DOHH2 (cell line): ENCODE measurements around the gene CCDC88C.

Experiments
- CTCF ChIP-seq: fragments of 200-600 bp; sonication (generic); IDR thresholded peaks from one replicate; pipeline ENCODE4 v1.5.1; 2014; ENCODE audit warnings: antibody characterized with exemption, mild to moderate bottlenecking, low read depth, low read length; ENCODE audit not compliant: poor library complexity, severe bottlenecking
- EZH2phosphoT487 ChIP-seq: fragments of 200-600 bp; sonication (generic); IDR thresholded peaks from 2 replicates; pipeline ENCODE4 v1.6.1; 2017; ENCODE audit warnings: borderline replicate concordance, mild to moderate bottlenecking, antibody characterized with exemption, low read length, moderate library complexity, mixed read lengths

- TF ChIP-seq CTCF: no peak
- no peak for TF ChIP-seq EZH2phosphoT487
Observed at GRCh38 chr14:91466192-91466591, 48.6 kb upstream of the CCDC88C start.
